ENCODE data around the gene DPP6. TPM values are rescaled to one million over a fixed set of nuclear protein-coding genes. Genes with fewer than 3 reads are reported as not detected.

DPP6 gene
- total RNA-seq, 1 donor from 2014 or later, result not detected

DNA sequence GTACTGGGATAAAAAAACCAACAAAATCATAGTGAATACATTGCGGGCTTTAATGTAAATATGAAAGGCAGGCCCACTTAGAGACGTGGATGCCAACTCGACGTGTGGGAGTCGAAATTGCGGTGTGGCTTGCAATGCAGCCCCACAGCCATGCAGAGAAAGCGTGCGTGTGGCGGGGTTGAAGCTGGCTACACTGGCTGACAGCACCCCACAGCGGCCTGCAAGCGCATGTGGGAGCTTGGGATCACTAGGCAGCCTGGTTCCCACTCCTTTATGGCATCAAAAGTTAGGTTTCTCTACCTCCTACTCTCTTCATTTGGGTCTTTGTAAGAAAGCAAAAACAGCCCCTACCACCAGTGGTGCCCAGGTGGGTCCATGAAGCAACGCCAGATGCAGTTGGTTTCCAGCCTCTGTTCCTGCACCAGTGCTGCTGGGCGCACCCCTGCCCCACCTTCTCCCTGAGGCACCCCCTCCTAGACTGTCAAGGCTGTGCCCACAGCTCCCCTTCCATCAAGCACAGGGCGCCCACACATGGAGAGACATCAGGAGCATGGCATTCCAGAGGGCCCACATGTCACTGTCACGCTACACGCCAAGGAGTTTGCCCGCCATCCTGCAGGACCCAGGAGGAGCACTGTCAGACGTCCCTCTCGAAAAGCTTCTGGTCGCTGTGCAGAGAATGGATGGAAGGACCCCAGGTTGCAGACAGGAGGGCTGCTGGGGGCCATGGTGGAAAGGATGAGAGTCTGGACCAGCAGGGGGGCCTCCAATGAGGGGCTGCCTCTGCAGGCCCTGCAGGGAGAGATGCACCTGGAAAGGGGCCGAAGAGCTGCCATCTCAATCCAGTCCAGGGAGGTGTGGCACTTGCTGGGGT, 807.8 kb downstream of the DPP6 start:
- H3K36me3 Mint-ChIP-seq (ENCODE audit: low read depth), result no peaks in the 10 kb centered on the region
- no peak for DNase-seq
- intact Hi-C loops (cut with micrococcal nuclease), result no loop called here
- H3K27me3 Mint-ChIP-seq, result no peaks in the 10 kb centered on the region
- no peaks in the 10 kb centered on the region for H3K4me1 Mint-ChIP-seq
- H3K27ac Mint-ChIP-seq, result no peak overlapping the region
- no peak overlapping the region for H3K4me3 Mint-ChIP-seq
- H3K9me3 Mint-ChIP-seq, result no peaks in the 10 kb centered on the region

DNA sequence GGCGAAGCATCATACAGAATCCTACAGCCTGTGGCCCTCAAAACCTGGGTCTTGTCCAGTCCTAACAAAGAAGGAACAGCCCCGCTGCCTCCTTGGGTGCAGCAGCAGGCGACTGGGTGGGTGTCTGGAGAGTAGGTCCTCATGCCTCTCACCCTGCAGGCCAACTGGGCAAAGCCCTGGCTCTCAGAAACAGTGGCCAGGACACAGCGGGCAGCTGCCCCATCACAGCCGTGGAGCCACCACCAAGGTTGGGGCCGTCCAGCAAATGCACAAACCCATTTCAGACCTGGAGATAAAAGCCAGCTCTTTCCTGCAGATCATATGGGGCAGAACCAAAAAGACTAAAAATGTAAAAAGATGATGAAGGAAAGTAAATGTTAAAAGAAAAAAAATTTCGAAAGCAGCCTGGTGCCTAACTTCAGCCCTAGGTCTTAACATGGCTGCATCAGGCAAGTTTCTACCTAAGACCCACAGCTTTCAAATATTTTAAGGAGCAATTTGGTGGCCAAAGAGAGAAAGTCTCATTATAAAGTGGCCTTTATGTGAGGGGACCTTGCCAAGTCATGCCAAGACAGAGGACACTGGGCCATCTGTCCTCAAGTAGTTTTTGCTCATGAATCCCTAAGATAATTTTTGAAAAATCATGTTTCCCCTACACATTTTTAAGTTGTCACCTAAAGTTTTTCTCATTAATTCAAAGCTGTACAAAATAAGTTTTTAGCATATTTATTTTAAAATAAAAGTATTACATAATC, 808.6 kb downstream of the DPP6 start:
- Mint-ChIP-seq H3K36me3 (ENCODE audit: low read depth) (no peaks in the 10 kb centered on the region), H3K4me1 (no peaks in the 10 kb centered on the region), H3K27ac (no peak overlapping the region), H3K9me3 (no peaks in the 10 kb centered on the region), H3K4me3 (no peak overlapping the region), H3K27me3 (no peaks in the 10 kb centered on the region)
- intact Hi-C loops (cut with micrococcal nuclease), result no loop called here
- DNase-seq, result no peak

DNA sequence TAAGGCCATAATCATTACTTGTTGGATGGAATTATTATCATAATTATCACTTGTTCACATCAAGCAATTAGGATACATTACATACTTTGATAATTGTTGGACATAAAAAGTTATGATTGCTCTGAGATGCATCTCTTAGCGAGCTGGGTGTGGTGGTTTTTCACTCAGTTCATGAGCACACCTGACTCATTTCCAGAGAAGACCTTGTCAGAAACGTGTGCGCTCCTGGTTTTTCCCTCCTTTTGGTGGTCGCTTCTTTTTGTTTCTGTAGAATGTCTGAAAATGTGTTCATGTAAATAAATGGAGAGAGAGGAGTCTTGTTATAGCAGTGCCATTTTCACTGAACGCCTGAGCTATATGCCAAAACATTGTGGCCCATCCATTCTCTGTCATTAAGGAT, 809.4 kb downstream of the DPP6 start:
- H3K4me1 Mint-ChIP-seq, result no peaks in the 10 kb centered on the region
- intact Hi-C loops (cut with micrococcal nuclease), result no loop called here
- H3K4me3 Mint-ChIP-seq, result no peak overlapping the region
- no peak overlapping the region for H3K27ac Mint-ChIP-seq
- H3K27me3 Mint-ChIP-seq, result no peaks in the 10 kb centered on the region
- no peaks in the 10 kb centered on the region for H3K36me3 Mint-ChIP-seq (ENCODE audit: low read depth)
- no peak for DNase-seq
- H3K9me3 Mint-ChIP-seq, result no peaks in the 10 kb centered on the region

DNA sequence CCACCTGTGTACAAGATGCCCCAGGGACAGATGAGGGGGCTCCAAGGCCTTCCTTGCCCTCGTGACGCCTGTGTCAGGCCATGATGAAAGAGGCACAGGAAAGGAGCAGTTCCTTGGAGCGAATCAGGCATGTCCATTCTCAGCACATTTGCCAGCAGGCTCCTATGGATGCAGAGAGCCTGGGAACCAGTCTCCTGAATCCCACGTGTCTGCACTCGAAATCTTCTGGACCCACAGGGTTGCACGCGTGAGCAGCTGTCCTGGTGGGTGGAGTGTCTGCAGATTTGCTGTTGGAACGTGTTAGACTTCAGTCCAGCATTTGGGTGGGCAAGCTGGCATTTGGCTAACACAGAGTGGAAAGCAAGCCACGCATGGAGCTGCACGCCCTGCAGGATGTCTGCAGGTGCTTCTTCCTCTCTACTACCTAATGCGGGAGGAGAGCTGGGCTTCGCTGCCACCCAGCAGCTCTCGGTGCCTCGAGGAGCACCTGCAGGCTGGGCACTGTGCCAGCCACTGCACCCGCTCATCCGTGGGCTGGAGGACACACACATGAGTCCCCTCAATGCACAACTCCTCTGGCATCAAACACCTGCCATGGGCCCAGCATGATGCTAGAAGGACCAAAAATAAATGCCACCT, 810.1 kb downstream of the DPP6 start:
- Mint-ChIP-seq H3K27ac (no peak overlapping the region), H3K4me3 (no peak overlapping the region), H3K36me3 (ENCODE audit: low read depth) (no peaks in the 10 kb centered on the region), H3K4me1 (no peaks in the 10 kb centered on the region), H3K9me3 (no peaks in the 10 kb centered on the region), H3K27me3 (no peaks in the 10 kb centered on the region)
- intact Hi-C loops (cut with micrococcal nuclease), result no loop called here
- no peak for DNase-seq

DNA sequence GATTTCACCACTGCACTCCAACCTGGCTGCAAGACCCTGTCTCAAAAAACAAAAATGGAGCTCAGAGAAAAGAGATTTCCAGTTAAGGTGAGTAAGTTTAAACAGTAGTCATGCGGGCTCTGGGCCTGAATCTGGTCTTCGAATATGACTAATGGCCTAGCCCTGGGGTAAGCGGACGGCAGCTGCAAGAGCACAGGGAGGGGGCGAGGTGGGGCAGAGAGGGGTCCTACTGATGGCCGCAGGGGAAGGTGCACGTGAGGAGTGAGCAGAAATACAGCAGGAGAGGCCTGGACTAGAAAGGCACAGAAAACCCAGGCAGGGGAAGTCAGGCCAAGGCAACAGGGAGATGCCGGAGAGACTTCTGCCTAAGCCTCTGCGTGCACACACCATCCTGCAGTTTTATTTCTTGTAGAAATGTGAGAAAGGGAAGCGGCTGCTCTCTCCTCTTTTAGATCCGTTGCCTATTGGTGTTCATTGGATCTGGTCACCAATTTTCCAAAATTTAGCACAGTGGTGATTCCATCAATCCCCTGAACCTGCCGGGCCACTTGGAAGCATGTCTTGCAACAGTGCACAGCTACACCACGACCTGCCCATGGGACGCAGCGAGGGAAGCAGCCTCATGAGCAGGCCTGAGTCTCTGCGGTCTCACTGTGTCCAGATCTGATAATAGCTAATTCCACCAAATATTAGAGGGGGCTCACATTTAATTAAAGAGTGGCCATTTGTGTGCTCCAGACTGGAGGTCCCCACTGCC, 811.7 kb downstream of the DPP6 start:
- Mint-ChIP-seq H3K27ac (no peak overlapping the region), H3K27me3 (peaks cover 7% of the 10 kb centered on the region), H3K4me3 (no peak overlapping the region), H3K36me3 (ENCODE audit: low read depth) (no peaks in the 10 kb centered on the region), H3K4me1 (no peaks in the 10 kb centered on the region), H3K9me3 (no peaks in the 10 kb centered on the region)
- intact Hi-C loops (cut with micrococcal nuclease), result no loop called here
- no peak for DNase-seq

DNA sequence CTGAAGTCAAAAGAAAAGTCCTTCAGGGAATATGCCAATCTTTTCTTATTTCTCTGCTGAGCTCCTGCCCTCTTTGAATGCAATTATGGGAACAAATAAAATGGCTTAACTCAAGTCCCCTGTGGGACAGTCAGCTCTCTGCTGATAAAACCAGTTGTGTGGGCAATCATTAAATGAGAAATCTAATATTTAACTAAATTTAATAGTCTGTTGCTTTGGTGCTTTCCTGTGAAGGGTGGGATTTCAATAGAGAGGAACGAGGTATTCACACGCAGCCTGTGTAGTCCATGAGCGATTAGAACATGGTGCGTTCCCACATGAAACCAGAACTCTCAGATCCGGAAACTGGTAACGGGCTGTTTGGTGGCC, 812.3 kb downstream of the DPP6 start:
- no peaks in the 10 kb centered on the region for H3K4me1 Mint-ChIP-seq
- no peaks in the 10 kb centered on the region for H3K36me3 Mint-ChIP-seq (ENCODE audit: low read depth)
- H3K4me3 Mint-ChIP-seq, result no peak overlapping the region
- no peak overlapping the region for H3K27ac Mint-ChIP-seq
- intact Hi-C loops (cut with micrococcal nuclease), result no loop called here
- no peak for DNase-seq
- H3K9me3 Mint-ChIP-seq, result no peaks in the 10 kb centered on the region
- H3K27me3 Mint-ChIP-seq, result peaks cover 11% of the 10 kb centered on the region

DNA sequence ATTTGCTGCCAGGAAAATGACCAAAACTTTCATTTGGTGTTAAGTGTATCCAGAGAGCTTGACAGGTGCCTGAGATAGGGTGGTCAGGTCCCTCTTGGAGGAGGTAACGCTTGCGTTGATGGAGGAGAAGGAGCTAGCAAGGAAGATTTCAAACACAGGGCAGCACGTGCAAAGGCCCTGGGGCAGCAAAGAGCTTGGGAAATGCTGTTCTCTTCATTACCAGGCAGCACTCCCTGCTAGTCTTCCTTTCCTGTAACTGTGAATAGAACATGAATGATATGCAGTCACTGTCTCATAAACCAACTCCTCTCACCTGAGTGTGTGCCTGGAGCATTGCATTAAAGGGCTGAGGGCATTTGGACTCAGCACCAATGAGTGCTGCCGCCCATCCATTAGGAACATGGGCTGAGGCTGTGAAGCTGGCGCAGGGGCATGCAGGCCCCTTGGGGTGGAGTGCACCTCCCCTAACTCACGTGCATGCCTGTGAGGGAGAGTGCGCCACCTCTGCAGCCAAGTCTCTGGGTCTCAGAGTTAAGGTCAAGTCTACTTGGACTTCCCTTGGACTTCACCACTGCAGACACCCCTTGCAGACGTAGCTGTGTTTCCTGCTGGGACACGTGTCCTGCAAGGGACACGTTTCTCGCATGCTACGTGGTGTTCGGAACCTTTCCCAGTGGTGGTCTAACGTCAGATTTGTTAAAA, 813.9 kb downstream of the DPP6 start:
- intact Hi-C loops (cut with micrococcal nuclease), result no loop called here
- no peak for DNase-seq
- H3K27me3 Mint-ChIP-seq, result peaks cover 11% of the 10 kb centered on the region
- no peaks in the 10 kb centered on the region for H3K9me3 Mint-ChIP-seq
- H3K36me3 Mint-ChIP-seq (ENCODE audit: low read depth), result no peaks in the 10 kb centered on the region
- H3K4me1 Mint-ChIP-seq, result no peaks in the 10 kb centered on the region
- H3K27ac Mint-ChIP-seq, result no peak overlapping the region
- no peak overlapping the region for H3K4me3 Mint-ChIP-seq

DNA sequence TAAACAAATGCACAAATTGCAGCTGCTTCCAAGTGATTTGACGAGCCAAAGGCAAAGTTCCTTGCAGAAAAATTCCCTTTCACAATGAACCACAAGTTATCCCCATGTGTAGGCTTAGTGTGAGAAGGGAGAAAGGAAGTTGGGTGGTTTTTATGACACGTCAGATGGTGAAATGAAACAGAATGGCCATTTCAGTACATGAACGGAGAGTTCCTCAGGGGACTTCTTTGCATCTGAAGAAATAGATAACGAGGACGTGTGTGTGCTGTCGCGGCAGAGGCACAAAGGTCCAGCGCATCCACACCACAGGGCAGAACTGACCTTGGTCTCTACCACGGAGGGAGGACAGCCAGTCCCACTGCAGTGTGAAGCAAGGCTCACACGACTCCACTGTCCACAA, 814.9 kb downstream of the DPP6 start:
- no peak for DNase-seq
- no peaks in the 10 kb centered on the region for H3K9me3 Mint-ChIP-seq
- H3K4me3 Mint-ChIP-seq, result no peak overlapping the region
- peaks cover 11% of the 10 kb centered on the region for H3K27me3 Mint-ChIP-seq
- H3K27ac Mint-ChIP-seq, result no peak overlapping the region
- intact Hi-C loops (cut with micrococcal nuclease), result no loop called here
- no peaks in the 10 kb centered on the region for H3K36me3 Mint-ChIP-seq (ENCODE audit: low read depth)
- H3K4me1 Mint-ChIP-seq, result no peaks in the 10 kb centered on the region

DNA sequence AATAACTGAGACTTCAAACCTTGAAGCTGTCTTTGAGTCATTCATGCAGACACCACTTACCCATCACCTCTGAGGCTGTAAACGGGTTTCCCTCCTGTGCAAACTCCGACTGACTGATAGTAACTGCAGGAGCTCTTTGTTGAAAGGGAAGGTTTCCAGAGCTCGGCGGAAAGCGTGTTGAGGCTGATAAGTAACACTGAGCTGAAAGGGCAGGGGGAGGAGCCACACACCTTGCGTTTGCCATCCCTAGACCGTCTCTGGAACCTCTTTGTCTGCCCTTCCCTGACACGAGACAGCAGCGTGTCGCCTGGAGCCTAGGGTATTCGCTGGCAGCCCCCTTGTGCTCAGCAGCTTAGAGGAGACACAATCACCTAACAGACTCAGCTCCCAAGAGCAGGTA, 816.7 kb downstream of the DPP6 start:
- H3K9me3 Mint-ChIP-seq, result no peaks in the 10 kb centered on the region
- no peaks in the 10 kb centered on the region for H3K36me3 Mint-ChIP-seq (ENCODE audit: low read depth)
- no peak for DNase-seq
- no peak overlapping the region for H3K27ac Mint-ChIP-seq
- intact Hi-C loops (cut with micrococcal nuclease), result no loop called here
- H3K4me1 Mint-ChIP-seq, result no peaks in the 10 kb centered on the region
- H3K27me3 Mint-ChIP-seq, result peaks cover 11% of the 10 kb centered on the region
- no peak overlapping the region for H3K4me3 Mint-ChIP-seq

DNA sequence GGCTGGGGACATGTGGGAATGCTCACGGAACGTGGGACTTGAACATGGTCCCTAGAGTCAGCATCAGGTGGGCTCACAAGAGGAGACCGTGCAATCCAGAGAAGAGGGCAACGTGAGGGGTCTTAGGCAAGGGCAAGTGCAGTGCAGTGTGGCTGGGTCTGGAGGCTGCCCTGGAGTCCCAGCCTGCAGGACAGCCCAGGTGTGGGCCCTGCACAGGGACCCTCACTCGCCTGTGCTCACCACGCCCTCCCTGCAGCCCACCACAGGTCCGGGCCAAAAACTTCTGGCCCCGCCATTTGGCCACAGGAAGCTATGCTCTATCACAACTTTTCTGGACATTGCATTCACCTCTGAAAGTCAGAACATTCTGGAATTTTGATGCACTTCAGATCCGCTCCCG, 817.2 kb downstream of the DPP6 start:
- intact Hi-C loops (cut with micrococcal nuclease), result no loop called here
- peaks cover 11% of the 10 kb centered on the region for H3K27me3 Mint-ChIP-seq
- DNase-seq, result no peak
- no peaks in the 10 kb centered on the region for H3K9me3 Mint-ChIP-seq
- no peak overlapping the region for H3K27ac Mint-ChIP-seq
- H3K36me3 Mint-ChIP-seq (ENCODE audit: low read depth), result no peaks in the 10 kb centered on the region
- no peaks in the 10 kb centered on the region for H3K4me1 Mint-ChIP-seq
- H3K4me3 Mint-ChIP-seq, result no peak overlapping the region

DNA sequence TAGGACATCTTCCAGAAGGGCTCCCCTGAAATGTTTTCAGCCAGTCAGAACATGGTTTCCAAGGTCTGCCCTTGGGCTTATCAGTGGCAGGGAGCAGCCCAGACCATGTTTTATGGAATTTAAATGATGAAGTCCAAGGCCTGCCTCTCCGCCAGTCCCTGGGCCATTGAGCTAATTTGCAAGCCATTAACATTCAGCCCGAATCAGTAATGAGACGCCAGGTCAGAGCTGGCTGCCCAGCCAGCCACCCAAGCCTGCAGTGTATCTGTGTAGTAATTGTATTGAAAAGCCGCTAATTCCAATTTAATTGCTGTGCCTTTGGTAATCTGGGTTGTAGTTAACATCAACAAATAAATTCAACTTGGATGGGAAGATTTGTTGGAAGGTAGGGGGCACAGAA, 819.3 kb downstream of the DPP6 start:
- no peak for DNase-seq
- Mint-ChIP-seq H3K36me3 (ENCODE audit: low read depth) (no peaks in the 10 kb centered on the region), H3K27me3 (peaks cover 11% of the 10 kb centered on the region), H3K4me1 (no peaks in the 10 kb centered on the region), H3K9me3 (no peaks in the 10 kb centered on the region), H3K27ac (no peak overlapping the region), H3K4me3 (no peak overlapping the region)
- intact Hi-C loops (cut with micrococcal nuclease), result no loop called here

DNA sequence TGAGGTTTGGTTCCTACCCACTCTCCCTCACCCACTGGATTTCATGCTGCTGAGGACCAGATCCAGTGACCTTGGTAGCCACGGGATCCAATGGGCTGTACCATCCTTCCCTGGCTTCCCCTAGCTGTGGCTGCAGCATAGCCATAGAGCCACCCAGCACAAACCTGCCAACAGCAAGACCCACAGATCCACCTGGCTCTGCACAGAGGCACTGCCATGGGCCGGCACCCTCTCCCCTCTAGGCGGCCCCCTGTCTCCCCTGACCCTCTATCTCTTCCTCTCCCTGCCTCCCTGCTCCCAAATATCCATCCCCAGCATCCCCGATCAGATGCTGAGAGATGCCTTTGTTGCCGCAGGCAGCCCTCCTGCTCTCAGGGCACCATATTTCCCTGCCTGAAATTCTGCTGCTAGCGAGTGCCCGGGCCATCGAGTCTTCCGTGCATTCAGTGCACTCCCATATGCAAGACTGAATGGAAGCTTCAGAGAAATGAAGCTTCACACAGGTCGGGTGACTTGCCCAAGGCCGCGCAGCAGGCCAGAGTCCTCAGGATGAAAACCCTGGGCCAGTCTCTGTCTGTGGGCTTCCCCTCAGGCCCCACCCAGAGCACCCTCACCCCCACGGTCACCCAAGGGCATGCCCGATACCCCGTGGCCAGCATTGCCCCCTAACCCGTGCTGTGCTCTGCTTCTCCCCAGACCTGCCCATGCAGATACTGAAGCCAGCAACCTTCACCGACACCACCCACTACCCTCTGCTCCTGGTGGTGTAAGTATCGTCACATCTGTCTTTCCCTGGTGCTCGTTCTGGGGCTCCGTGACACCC, 819.9 kb downstream of the DPP6 start:
- H3K36me3 Mint-ChIP-seq (ENCODE audit: low read depth), result no peaks in the 10 kb centered on the region
- no peak overlapping the region for H3K27ac Mint-ChIP-seq
- no peaks in the 10 kb centered on the region for H3K9me3 Mint-ChIP-seq
- DNase-seq, result no peak
- intact Hi-C loops (cut with micrococcal nuclease), result no loop called here
- H3K27me3 Mint-ChIP-seq, result peaks cover 11% of the 10 kb centered on the region
- no peak overlapping the region for H3K4me3 Mint-ChIP-seq
- no peaks in the 10 kb centered on the region for H3K4me1 Mint-ChIP-seq

All from activated CD4-positive, alpha-beta T cell treated with anti-CD3 and anti-CD28 coated beads, Interleukin-2, amount 10 ng/mL, durations not matched to agents 24 days and 14 days (primary cell).